Large intestine (tissue), 3 donors: Measurements from ENCODE around the gene IL17RE. TPM values are rescaled to one million over a fixed set of nuclear protein-coding genes. Genes with fewer than 3 reads are reported as not detected.

ENCODE experiments used
- DNase-seq, 2 donors: peaks; one replicate each; pipeline versions ENCODE4 v3.0.0 to v3.0.0-alpha.2; 2013
- H3K27ac ChIP-seq: one replicate; pipeline ENCODE4 v1.5.1; 2013; ENCODE audit warnings: low read length
- H3K27me3 ChIP-seq: 2 replicates; pipeline ENCODE4 v1.6.1; 2013; ENCODE audit warnings: low read length; ENCODE audit not compliant: control insufficient read depth, insufficient read depth
- H3K36me3 ChIP-seq: 2 replicates; pipeline ENCODE4 v1.6.1; 2013; ENCODE audit warnings: low read length; ENCODE audit not compliant: control insufficient read depth, insufficient read depth
- H3K4me1 ChIP-seq: one replicate; pipeline ENCODE4 v1.6.1; 2013; ENCODE audit warnings: low read length; ENCODE audit not compliant: control insufficient read depth, insufficient read depth
- H3K4me3 ChIP-seq: one replicate; pipeline ENCODE4 v1.5.1; 2013; ENCODE audit warnings: low read length
- H3K9me3 ChIP-seq: one replicate; pipeline ENCODE4 v1.6.1; 2013; ENCODE audit warnings: mild to moderate bottlenecking, low read depth, low read length, moderate library complexity; ENCODE audit not compliant: control insufficient read depth
- WGBS: methylation state at CpG from one replicate; pipeline ENCODE4 v1.1.5; 2013; ENCODE audit warnings: low lambda C conversion rate; ENCODE audit not compliant: insufficient coverage; 5-methylcytosine and 5-hydroxymethylcytosine counted together
- polyA plus RNA-seq: library from polyadenylated mRNA; unstranded; fragments of 120-200 nt; gene quantifications from one replicate; pipeline ENCODE4 v1.2.1, GENCODE V29; 2013

Gene IL17RE
- polyA plus RNA-seq, 1 donor: 60.9 TPM

DNA sequence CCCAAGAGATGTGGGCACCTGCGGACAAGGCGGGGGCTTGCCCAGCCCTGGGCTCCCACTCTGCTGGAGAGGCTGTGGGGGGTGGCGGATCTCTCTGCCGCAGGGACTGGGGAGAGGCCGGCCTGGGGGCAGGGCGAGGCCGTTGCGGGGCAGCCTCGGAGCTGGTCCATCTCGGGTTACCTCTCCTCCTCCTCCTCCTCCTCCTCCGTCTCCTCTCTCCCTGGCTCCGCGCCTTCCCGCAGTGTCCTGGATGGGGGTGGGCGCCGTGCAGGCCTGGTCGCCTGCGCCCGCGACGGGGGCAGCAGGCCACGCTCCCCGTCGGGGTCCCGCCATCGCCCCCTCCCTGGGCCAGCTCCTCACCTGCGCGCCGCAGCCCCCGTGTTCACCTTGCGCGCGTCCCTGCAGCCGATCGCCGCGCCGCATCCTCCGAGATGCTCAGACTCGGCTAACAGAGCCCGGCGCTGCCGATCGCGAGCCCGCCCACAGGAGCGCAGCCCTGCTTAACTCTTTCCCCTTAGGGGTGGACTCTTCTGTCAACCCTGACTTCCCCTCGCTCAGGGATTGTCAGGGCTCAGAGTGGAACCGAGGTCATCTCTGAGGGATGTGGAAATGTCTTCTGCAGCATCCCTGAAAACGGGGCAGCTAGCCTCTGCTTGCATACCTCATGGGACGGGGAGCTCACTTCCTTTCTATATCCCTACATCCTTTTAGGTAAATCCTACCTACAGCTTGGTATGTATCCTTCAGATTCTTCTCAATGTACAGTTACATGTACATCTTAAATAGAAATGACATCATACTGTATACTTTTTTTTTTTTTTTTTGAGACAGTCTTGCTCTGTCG is 49.5 kb downstream of the IL17RE start, which contains the start of gene PRRT3:
Gene PRRT3, minus strand, starts transcription at position 447 of the 844 bp plus-strand sequence. CDS start 2,293 bp downstream, outside the sequence.
- peak; percentile 19 to 33 for DNase-seq
- peak within 1 kb of the TSS; percentile 33 for H3K4me3 ChIP-seq
- H3K36me3 ChIP-seq: peaks cover 6% of the 10 kb centered on the region
- peaks cover 5% of the 10 kb centered on the region for H3K27me3 ChIP-seq
- no peak within 1 kb of the TSS for H3K27ac ChIP-seq
- H3K4me1 ChIP-seq: no peaks in the 10 kb centered on the region
- whole genome bisulfite sequencing: 60% methylated on average over 1 of the region's 52 CpGs
- peaks cover 6% of the 10 kb centered on the region for H3K9me3 ChIP-seq

DNA sequence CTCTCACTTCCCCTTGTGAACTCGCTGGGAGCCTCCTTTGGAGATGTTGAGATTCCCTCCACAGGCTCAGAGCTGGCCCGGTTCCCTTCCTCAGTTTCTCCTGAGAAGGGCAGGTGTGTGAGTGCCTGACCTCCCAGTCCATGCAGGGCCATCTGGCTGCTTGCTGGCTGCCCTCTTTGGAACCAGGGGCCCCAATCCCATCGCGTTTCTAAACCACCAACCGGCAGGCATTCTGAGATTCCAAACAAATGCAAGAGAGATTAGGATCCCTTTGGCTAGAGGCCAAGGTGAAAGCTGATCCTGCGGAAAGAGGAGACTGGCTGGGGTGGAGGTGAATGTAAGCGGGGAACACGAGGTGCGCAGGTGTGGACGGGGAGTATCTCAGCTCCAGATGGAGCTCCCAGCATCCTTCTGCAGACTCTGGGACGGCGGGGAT is 52.4 kb downstream of the IL17RE start:
- DNase-seq: peak in 1 of 2 donors; percentile 15
- H3K9me3 ChIP-seq: no peaks in the 10 kb centered on the region
- H3K4me1 ChIP-seq: no peaks in the 10 kb centered on the region
- no peak overlapping the region for H3K27ac ChIP-seq
- H3K4me3 ChIP-seq: no peak overlapping the region
- H3K36me3 ChIP-seq: no peaks in the 10 kb centered on the region
- no CpG with 5 or more reads among the region's 12 CpGs for WGBS
- peaks cover 5% of the 10 kb centered on the region for H3K27me3 ChIP-seq

DNA sequence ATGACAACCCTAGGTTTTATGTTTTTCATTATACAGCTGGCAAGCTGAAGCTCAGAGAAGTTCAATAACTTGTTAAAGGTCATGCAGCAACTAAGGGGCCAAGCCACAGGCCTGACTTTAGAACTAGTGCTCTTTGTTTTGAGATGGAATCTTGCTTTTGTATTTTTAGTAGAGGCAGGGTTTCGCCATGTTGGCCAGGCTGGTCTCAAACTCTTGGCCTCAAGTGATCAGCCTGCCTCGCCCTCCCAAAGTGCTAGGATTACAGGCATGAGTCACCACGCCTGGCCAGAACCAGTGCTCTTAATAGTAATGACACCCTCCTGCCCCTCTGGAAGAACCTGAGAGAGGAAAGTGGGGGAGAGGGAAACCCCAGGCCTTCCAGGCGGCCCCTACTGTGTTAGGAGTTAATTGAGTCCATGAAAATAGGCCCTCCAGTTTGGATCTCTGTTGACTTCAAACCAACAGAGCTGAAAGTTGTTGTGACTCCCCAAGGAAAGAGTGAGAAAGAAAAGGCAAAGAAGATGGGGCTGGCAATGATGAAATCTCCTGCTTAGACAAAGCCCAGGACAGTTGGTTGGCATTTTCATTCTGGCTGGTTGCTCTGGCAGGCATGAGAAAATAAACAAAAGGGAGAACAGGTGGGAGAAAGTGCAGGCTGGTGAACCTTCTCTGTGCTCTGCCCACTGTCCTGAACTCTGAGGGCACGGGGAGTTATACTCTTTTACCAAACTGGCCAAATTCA is 53.1 kb downstream of the IL17RE start:
- Histone ChIP-seq H3K27ac (no peak overlapping the region), H3K4me3 (no peak overlapping the region), H3K4me1 (no peaks in the 10 kb centered on the region), H3K27me3 (peaks cover 5% of the 10 kb centered on the region), H3K36me3 (no peaks in the 10 kb centered on the region), H3K9me3 (no peaks in the 10 kb centered on the region)
- no CpG with 5 or more reads among the region's 5 CpGs for WGBS
- DNase-seq: no peak

DNA sequence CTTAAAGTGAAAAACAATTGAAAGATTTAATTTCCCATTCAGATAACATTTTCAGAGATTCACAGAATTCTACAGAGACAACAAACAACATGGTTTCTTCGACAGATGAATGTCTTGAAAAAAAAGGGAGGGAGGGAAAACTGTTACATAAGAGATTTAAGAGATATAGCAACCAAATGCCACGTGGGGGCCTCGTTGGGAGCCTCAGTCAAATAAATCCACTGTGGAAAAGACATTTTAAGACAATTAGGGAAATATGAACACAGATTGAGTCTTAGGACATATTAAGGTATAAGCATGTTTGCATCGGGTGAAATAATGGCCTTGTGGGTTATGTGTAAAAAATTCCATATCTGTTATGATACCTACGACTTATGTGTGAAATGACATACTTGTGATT is 54.6 kb downstream of the IL17RE start:
- WGBS: 92% methylated on average over 2 of the region's 5 CpGs
- Histone ChIP-seq H3K27ac (no peak overlapping the region), H3K4me1 (no peaks in the 10 kb centered on the region), H3K4me3 (no peak overlapping the region), H3K27me3 (no peaks in the 10 kb centered on the region), H3K9me3 (no peaks in the 10 kb centered on the region), H3K36me3 (peaks cover 3% of the 10 kb centered on the region)
- DNase-seq: no peak

DNA sequence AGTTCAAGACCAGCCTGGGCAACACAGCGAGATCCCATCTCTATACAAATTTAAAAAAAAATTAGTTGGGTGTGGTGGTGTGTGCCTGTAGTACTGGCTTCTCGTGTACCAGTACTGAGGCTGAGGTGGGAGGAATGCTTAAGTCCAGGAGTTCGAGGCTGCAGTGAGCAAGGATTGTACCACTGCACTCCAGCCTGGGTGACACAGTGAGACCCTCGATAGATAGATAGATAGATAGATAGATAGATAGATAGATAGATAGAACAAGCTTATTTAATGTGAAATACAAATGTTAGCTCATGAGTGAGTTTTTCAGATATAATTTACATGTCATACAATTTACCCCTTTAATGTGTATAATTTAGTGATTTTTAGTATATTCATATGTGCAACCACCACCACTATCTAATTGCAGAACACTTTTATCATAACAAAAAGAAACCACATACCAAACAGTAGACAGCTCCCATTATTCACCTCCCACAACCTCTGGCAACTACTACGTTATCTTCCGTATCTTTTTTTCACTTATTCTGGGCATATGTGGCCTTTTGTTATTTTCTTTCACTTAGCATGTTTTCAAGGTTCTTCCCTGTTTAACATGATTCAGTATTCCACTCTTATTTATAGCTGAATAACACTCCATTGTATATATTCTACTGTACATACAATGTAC is 62.7 kb downstream of the IL17RE start:
- Histone ChIP-seq H3K4me3 (no peak overlapping the region), H3K36me3 (peaks cover 42% of the 10 kb centered on the region), H3K27me3 (no peaks in the 10 kb centered on the region), H3K27ac (no peak overlapping the region), H3K9me3 (no peaks in the 10 kb centered on the region), H3K4me1 (no peaks in the 10 kb centered on the region)
- 100% methylated on average over 2 of the region's 6 CpGs for WGBS
- DNase-seq: no peak

Other genes starting within 250 kb of the IL17RE start
- 0.73 TPM for gene CPNE9, start 199.0 kb upstream of the IL17RE start, polyA plus RNA-seq
- 17.6 TPM for gene BRPF1, start 171.1 kb upstream of the IL17RE start, polyA plus RNA-seq
- 114 TPM for gene OGG1, start 152.9 kb upstream of the IL17RE start, polyA plus RNA-seq
- 36.9 TPM for gene CAMK1, start 132.9 kb upstream of the IL17RE start, polyA plus RNA-seq
- gene TADA3, start 110.4 kb upstream of the IL17RE start, polyA plus RNA-seq: 50.0 TPM
- gene ARPC4, start 109.8 kb upstream of the IL17RE start, polyA plus RNA-seq: 166 TPM
- gene TTLL3, start 92.6 kb upstream of the IL17RE start, polyA plus RNA-seq: 97.4 TPM
- 31.8 TPM for gene RPUSD3, start 58.8 kb upstream of the IL17RE start, polyA plus RNA-seq
- gene CIDEC, start 22.6 kb upstream of the IL17RE start, polyA plus RNA-seq: 35.6 TPM
- 49.5 TPM for gene JAGN1, start 12.2 kb upstream of the IL17RE start, polyA plus RNA-seq
- 36.3 TPM for gene IL17RC, start 14.2 kb downstream of the IL17RE start, polyA plus RNA-seq
- 64.8 TPM for gene CRELD1, start 31.0 kb downstream of the IL17RE start, polyA plus RNA-seq
- 1.8 TPM for gene PRRT3, start 49.6 kb downstream of the IL17RE start, polyA plus RNA-seq
- gene EMC3, start 84.0 kb downstream of the IL17RE start, polyA plus RNA-seq: 65.2 TPM
- gene FANCD2, start 123.6 kb downstream of the IL17RE start, polyA plus RNA-seq: 14.5 TPM
- not detected for gene FANCD2OS, start 205.4 kb downstream of the IL17RE start, polyA plus RNA-seq
- gene BRK1, start 212.8 kb downstream of the IL17RE start, polyA plus RNA-seq: 172 TPM
- gene VHL, start 238.9 kb downstream of the IL17RE start, polyA plus RNA-seq: 60.7 TPM